Inferior parietal cortex (tissue), 1 donor: ENCODE data around the gene COL5A1.

Experiments used
- DNase-seq: peaks from one replicate; pipeline ENCODE4 v3.0.0-alpha.2; 2016; ENCODE audit errors: extremely low spot score

Gene COL5A1

GRCh38 chr9:134725605-134725940, 84.0 kb downstream of the COL5A1 start:
- no peak for DNase-seq

- DNase-seq = no peak
Observed at GRCh38 chr9:134726026-134726721, 84.6 kb downstream of the COL5A1 start.

GRCh38 chr9:134726722-134727034, 85.1 kb downstream of the COL5A1 start:
- no peak for DNase-seq

DNA sequence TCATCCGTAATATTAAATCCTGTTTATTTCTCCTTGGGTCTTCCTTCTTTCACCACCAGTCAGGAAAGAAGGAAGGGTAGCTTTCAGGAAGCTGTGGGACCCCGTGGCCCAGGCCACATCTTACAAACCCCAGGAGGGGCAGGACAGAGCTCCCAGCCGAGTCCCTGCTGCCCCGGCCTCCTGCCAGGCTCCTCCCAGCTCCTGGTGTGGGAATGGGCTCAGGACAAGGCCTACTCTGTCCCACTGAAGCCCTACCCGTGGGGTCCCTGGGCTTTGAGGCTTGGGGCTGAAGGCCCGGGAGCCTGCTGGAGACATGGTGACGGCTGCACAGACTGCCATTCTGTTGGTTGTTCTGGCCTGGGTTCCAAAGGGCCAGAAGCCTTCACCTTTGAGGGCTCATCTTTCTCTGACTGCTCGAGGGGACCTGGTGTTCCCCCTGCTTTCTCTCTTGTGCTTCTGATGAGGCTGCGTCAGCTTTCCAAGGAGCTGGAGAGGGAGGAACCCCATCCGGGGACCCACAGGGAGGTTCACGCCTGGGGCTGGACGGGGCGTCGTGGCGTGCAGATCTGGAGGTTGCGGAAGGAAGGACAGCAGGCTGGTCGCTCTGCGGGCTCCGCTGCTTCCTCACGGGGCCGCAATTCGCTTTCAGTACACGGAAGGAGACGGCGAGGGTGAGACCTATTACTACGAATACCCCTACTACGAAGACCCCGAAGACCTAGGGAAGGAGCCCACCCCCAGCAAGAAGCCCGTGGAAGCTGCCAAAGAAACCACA, 86.6 kb downstream of the COL5A1 start:
- DNase-seq = no peak

DNA sequence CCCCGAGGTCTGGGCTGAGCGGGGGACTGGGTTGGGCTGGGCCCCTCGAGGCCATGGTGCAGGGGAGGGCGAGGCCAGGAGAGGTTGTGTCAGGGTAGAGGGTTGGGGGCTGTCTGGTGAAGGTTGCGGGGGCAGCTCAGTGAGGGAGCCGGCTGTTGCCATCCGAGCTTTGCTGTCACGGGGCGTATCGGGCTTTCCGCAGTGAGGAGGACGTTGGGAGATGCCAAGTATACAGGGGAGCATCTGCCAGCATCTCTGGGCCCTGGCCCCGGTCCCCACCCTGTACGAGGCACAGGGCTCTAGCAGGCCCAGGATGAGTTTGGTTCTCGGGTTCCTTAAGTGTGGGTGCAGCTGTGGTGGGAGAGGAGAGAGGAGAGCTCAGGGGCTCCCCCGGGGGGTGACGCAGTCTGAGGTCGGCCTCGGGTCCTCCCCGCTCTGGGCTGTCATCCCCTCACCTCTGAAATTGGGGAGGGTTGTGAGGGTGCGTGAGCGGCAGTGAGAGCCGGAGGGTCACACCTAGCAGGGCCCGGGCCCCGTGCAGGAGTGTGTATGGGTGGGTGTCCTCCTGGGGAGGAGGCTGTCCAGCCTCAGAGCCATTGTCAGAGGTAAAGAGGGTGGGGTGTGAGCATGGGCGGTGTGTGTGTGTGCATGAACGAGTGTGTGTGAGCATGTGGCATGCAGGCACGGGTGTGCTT, 87.3 kb downstream of the COL5A1 start:
- no peak for DNase-seq

DNA sequence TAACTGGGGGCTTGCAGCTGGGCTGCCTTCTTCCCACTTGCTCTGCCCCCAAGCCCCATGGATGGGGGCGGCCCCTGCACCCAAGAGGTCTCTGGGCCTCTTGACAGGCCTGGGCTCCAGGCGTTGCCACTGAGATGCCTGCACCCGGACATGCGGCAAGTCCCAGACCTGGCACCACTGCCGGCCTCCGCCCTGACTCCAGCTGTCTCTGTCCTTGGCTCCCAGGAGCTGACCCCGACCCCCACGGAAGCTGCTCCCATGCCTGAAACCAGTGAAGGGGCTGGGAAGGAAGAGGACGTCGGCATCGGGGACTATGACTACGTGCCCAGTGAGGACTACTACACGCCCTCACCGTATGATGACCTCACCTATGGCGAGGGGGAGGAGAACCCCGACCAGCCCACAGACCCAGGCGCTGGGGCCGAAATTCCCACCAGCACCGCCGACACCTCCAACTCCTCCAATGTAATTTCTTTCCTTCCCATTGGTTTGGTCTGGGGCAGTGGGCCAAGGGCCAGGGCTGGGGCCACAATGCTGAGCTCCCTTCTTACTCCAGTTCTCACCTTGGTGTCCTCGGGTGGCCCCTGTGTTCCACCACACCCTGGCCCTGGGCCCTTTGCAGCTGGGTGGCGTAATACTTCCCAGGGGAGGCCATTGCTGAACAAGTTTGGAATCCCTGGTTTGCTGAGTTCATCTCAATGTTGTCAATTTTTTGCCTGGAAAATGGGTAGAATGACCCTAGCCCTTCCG, 88.6 kb downstream of the COL5A1 start:
- DNase-seq = no peak

DNA sequence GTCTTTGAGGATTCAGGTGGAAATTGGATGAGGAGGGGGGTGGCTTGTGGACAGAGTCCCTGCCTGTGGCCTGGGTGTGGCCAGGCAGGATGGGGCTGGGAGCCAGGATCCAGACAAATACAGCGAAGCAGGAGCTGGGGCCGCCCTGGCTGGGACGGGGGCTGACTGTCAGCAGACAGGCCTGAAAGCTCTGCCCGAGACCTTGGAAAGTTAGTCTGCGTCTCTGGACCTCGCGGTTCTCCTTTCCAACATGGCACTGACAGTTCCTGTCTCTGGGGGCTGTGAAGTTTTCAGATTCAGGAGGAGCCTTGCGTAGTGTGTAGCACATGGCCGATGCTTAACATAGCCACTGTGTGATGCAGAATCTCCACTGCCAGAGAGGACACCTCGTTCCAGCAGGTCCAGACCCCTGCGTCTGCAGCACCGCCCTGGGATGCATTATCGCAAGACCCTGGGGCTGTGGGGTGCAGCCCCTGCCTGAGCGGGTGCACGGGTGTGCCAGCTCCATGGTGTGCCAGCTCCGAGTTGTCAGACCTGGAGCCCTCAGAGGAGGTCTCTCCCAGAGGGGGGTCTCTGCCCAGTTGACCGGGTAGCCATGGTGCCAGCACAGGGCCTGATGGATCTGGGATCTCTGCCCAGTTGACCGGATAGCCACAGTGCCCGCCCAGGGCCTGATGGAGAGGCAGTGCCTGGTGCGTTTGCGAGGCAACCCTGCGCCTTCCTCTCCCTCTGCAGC, 89.3 kb downstream of the COL5A1 start:
- DNase-seq = no peak

DNA sequence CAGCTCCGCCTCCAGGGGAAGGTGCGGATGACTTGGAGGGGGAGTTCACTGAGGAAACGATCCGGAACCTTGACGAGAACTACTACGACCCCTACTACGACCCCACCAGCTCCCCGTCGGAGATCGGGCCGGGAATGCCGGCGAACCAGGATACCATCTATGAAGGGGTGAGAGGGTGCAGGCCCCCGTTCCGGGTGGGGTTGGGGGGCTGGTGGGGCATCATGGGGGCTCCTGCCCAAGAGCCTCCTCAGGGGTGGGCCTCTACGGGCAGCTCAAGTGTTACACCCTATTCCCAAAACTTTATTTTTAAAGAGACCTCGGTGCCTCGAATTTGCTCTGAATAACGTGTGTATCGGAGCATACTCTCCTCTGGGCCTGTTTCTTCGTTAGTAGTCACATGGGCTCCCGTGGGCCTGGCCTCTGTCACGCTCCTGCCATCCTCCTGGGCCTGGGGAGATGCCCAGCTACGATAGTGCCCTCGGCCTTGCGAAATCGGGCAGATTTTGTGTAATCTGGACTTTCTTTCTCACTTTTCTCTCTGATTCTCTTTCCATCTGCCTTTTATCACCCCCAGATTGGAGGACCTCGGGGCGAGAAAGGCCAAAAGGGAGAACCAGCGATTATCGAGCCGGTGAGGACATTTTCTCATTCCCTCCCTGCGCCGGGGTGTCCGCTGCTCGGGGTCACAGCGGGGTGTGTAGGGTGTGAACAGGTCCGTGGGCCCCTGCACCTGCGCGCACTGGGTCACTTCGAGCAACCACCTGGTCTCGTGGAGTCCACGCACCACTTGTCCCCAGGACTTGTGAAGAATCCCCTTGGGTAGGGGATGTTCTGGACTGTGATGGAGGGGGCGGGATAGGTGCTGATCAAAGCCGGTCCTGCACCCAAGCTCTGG, 90.1 kb downstream of the COL5A1 start:
- no peak for DNase-seq

DNA sequence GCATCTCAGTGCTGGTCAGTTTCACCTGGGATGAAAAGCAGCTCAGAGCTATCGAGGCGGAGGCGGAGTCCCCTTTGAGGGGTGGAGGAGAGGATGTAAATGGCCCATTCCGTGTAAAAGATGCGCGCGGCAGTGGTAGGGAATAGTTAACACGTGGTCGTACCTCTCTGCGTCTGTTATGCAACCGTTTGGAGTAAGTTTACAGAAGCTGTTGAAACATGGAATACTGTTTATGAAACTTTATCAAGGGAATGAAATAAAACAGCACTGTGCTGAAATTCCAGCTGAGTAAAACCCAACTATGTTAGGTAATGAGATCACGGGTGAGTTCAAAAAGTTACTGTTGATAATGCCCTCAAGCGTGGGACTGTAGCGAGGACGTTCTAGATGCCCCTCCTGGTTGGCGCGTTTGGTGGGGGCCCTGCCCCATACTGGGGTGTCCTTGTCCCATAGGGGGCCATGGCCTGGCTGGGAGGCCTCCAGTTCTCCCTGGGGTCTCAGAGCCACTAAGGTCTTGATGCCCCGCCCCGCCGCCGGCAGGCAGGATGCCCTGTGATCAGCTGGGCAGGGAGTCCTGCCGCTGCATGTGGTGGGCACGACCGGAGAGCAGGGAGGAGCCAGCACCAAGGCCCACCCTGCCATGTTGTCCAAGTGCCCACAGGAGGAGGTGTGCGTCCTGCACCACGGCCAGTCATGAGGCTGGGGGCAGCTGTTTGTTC, 90.9 kb downstream of the COL5A1 start:
- no peak for DNase-seq

- DNase-seq = no peak
Observed at GRCh38 chr9:134733480-134734232, 92.1 kb downstream of the COL5A1 start.

DNA sequence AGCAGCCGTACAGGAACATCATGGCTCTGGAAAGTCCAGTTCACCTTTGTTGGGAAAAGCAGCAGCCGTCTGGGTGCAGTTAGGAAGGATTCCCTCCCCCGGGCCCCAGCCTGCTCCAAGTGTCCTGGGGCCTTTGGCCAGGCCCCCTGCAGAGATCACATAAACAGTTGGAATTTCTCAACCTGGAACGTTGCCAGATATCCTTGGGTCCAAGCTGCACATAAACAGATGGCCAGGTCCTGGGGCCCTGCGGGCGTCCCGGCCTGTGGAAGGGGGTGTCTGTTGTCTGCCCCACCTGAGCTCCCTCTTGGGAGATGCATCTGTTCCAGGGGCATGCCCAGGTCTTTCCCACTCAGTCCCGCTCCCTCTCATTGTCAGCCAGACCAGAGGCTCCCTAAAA, 92.7 kb downstream of the COL5A1 start:
- no peak for DNase-seq

GRCh38 chr9:134735441-134736175, 94.0 kb downstream of the COL5A1 start:
- DNase-seq = no peak

- no peak for DNase-seq
Observed at GRCh38 chr9:134736791-134737497, 95.3 kb downstream of the COL5A1 start.

GRCh38 chr9:134737842-134738580, 96.4 kb downstream of the COL5A1 start:
- DNase-seq = no peak

DNA sequence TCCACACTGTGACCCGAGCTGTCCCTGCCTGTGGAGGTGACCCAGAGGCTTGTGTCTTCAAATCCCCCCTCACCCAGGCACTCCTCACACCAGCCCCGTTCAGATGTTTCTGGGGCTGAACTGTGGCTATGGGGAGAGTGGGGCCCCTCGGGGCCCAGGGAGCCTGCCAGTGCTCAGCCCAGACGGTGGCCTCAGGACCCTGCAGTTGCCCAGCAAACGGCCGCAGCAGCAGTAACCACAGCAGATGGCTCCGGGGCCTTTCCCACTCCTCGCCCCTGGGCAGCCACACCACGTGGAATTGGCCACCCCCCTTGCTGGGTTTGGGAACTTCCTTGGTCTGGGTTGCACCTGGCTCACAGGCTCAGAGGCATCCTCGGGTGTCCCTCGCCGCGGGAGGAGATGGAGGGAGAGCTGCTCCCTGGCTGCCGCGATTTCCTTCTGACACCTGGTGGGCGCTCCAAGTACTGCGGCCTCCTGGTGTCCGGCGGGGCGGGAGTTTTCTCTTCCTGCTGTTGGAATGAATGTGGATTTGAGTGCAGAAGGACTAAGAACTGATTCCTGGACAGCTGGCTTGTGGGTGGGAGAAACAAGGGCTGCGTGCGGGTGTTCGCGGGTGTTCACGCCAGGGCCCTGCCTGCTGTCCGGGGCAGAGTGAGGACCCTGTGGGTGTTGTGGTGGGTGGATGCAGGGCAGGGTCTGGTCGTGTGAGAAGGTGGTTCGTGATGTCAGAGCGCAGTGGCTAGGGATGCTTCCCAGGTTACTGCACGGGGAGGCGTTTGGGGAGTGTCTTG, 97.5 kb downstream of the COL5A1 start:
- peak; percentile 80 for DNase-seq

DNA sequence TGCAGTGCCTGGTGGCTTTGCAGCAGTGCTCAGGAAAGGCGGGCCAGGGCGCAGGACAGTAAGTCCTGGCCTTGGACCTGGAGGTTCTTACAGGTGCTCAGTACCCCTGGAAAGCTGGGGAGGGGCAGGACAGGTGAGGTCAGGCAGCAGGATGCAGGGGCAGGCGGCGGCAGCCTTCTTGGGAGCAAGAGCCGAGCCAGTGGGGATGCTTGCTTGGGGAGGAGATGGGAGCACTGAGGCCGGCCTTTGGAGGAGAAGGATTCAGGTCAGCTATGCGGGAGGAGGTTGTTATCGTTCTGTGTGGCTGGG, 98.0 kb downstream of the COL5A1 start:
- no peak for DNase-seq

DNA sequence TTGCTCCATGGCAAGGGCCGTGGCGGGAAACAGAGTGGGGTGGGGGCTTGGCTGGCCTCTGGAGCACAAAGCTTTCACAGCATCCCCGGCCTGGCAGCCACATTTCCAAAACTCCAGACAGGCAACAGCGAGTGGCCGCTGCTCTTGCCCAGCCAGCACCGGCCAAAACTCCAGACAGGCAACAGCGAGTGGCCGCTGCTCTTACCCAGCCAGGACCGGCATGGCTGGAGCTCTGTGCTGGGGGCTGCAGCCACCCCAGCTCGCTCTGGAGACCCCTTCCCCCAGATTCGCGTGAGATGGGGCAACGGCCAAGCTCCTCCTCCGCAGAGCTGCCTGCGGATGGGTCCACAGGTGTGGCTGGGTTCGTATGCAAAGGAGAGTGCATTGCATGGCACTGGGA, 98.5 kb downstream of the COL5A1 start:
- DNase-seq = no peak
